Left renal cortex interstitium (tissue), 4 donors: ENCODE data around the gene ACTR3C. TPM values are rescaled to one million over a fixed set of nuclear protein-coding genes. Genes with fewer than 3 reads are reported as not detected.
"Not testable (repeated sequence)": the region's sequence is repeated elsewhere in the genome, so short reads cannot be mapped to it uniquely, and the experiment has no call there.

ENCODE experiments used
- DNase-seq, 4 donors: peaks; one replicate each; pipeline ENCODE4 v3.0.0-alpha.2; 2013; ENCODE audit warnings: low read depth in 4 of 4, low spot score in 2 of 4, missing footprints in 1 of 4
- polyA plus RNA-seq, 4 donors: library from polyadenylated mRNA; unstranded; fragments of 120-200 nt; gene quantifications; one replicate each; pipeline ENCODE4 v1.2.1, GENCODE V29; 2013; ENCODE audit not compliant: insufficient read length in 4 of 4

The ACTR3C gene
- polyA plus RNA-seq, 4 donors, result 7.4 to 9.4 (median 7.5) TPM

DNA sequence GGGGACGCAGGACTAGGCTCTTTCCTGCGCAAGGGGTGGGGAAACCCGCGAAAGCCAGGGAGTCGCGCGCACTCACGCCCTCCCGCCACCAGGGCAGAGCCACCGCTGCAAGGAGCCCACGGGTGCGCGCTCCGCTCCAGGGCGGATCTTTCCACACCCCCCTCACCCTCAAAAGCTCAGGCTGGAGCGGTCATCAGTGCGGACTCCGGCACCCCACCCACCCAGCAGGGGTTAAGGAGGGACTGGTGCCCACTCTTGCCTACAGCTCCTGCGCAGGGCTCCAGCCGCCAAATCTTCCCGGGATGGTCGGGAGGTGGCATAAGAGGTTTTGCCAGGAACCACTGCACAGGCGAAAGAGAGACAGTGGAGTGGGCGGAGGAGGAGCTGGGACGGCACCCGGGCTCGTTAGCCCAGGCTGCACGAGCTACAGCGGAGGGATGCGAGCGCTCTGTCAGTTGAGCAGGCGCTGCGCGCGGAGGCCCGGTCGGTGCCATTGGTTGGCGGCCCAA, 102.6 kb downstream of the ACTR3C start:
- DNase-seq, result peak in 1 of 4 donors; percentile 17

DNA sequence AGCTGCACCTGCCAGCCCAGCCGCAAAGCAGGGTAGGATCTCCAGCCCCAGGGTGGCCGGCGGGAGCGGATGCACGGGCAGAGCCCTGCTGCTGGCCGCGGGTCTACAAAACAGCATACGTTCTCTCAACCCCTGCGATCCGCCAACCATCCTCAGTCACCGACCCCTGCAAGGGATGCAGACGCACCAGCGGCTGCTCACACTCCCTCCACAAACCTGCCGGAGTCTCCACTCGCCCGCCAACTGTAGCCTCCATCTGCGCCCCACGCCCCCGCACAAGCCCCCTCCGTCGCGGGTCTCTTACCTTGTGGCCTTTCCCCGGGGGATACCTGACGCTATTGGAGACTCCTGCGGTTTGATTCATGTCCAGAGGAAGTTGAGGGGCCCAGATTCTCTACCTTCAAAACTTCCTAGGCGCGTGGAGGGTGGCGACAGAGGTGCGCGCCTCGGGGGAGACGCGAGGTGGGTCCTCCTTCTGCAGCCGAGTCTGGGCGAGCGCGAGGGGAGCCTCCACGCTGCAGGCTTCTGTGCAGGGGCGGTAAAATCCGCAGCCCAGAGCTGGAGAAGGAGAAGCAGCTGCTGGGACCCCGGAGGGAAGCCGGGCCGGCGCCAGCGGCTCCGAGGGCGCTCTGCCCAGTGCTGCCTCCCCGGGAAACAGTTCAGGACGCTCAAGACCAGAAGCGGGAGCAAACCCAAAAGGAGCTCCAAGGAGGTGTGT, 103.2 kb downstream of the ACTR3C start:
- DNase-seq, result peak in 1 of 4 donors; percentile 6

DNA sequence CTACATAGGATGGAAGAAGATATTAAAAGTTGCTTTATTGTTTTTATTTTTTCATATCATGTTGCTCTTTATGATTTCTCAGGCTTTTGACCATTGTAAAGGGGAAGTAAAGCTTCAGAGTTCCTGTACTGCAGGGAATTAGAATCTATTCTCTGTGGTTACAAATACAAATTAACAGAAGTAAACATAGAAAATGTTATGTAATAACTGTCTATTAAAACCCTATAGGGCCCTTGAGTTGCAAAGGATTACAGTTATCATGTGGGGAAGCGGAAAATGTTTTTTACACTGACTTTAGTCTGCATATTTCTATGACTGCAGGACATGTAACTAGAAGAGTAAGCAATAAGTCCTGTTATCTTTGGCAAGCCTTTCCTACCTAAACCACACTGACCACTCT, 116.5 kb downstream of the ACTR3C start:
- DNase-seq, result not testable (repeated sequence)

DNA sequence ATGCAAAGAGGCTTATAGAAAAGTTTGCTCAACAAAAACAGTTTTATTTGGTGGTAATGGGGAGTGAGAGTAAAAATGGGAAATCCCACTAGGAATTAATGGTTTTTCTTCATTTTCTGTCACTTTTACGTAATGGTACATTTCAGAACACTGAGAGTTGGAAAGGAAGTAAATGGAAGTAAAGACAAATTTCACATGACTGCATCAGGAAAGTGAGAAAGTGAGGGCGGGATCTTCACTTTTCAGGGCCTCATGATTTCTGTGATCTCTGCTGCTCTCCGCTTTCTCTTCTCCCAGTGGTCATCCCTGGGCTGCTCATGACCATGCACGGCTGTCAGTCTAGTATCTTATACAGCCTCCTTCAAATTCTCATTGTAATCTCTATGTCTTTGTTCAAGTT, 117.5 kb downstream of the ACTR3C start:
- DNase-seq, result not testable (repeated sequence)

DNA sequence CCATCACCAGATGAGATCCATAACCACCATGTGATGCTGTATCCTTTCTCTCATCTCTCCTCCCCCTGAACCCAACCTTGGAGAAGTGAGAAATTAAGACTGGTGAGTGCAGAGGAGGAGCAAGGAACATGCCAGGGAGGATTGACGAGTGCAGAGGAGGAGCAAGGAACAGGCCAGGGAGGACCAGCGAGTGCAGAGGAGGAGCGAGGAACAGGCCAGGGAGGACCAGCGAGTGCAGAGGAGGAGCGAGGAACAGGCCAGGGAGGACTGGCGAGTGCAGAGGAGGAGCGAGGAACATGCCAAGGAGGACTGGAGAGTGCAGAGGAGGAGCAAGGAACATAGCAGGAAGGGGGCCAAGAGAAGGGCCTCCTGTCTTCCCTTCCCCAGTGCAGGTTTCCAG, 118.8 kb downstream of the ACTR3C start:
- DNase-seq, result not testable (repeated sequence)

DNA sequence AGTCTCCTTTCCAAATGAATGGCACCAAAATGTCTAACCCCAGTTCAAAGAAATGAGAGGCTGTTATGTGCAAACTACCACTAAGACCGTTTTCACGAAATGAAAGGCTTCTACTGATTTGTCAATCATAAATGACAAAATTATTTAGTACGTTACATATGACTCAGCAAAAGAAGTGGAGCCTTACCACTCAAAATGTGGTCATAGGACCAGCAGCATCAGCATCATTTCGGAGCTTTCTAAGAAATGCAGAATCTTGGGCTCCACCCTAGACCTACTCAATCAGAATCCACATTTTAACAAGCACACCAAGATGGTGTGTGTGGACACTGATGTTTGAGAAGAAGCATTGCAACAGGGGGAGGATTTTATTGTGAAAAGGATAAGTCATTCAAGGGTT, 120.5 kb downstream of the ACTR3C start:
- DNase-seq, result not testable (repeated sequence)

Other genes starting within 250 kb of the ACTR3C start
- 10 to 100 TPM; 20.8 to 35.5 (median 29.0) TPM for gene LRRC61, start 190 bp downstream of the ACTR3C start, polyA plus RNA-seq
- 10 to 100 TPM; 46.3 to 91.8 (median 55.6) TPM for gene RARRES2, start 18.1 kb upstream of the ACTR3C start, polyA plus RNA-seq
- 100 to 1,000 TPM in 3 of 4 donors, 10 to 100 TPM in 1; 81.6 to 123 (median 104) TPM for gene REPIN1, start 45.3 kb upstream of the ACTR3C start, polyA plus RNA-seq
- gene ZNF775, start 55.8 kb upstream of the ACTR3C start, polyA plus RNA-seq, result 10 to 100 TPM in 1 of 4 donors, 1 to 10 TPM in 3; 4.6 to 11.7 (median 8.7) TPM
- gene GIMAP8, start 127.1 kb upstream of the ACTR3C start, polyA plus RNA-seq, result 1 to 10 TPM; 8.2 to 8.6 (median 8.4) TPM
- 10 to 100 TPM; 11.4 to 19.6 (median 15.2) TPM for gene GIMAP7, start 191.3 kb upstream of the ACTR3C start, polyA plus RNA-seq
- gene GIMAP4, start 243.8 kb upstream of the ACTR3C start, polyA plus RNA-seq, result 10 to 100 TPM; 20.0 to 28.3 (median 22.8) TPM